Suprapubic skin (tissue), 3 donors: ENCODE measurements around the gene COL18A1.

ENCODE experiments used
- EP300 ChIP-seq: sonication (generic); formaldehyde crosslinking; IDR thresholded peaks from one replicate; pipeline ENCODE4 v1.6.1; 2017; ENCODE audit warnings: antibody characterized with exemption
- POLR2A ChIP-seq, 2 donors: fragments of 450-650 bp; IDR thresholded peaks; one replicate each; pipeline ENCODE4 v1.6.1; 2017; ENCODE audit warnings: antibody characterized with exemption in 2 of 2, mild to moderate bottlenecking in 2 of 2, moderate library complexity in 2 of 2
- TF ChIP-seq, protein P1 (sequence below), 2 donors: fragments of 200-600 bp in 1 of 2; fragments of 450-650 bp in 1 of 2; sonication (generic) in 1 of 2; IDR thresholded peaks; one replicate each; pipeline ENCODE4 v1.5.1; 2016 to 2019; ENCODE audit warnings: antibody characterized with exemption in 2 of 2, mild to moderate bottlenecking in 1 of 2, moderate library complexity in 1 of 2

DNA sequence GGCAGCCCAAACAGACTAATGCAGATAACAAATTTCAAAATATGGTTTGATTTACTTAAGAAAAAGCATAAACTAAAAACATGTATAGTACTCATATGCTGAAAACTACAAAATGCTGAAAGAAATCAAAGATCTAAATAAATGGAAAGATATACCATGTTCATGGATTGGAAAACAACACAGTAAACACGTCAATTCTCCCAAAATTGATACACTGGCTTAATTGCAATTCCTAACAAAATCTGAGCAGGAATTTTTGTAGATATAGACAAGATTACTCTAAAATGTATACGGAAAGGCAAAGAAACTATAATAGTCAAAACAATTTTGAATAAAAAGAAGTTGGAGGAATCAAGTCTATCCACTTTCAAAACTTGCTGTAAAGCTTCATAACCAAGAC lies 116.3 kb downstream of the COL18A1 start:
- TF ChIP-seq POLR2A (IDR thresholded peaks at IDR 0.05) (no peak), EP300 (no peak)
- TF ChIP-seq, protein P1, sequence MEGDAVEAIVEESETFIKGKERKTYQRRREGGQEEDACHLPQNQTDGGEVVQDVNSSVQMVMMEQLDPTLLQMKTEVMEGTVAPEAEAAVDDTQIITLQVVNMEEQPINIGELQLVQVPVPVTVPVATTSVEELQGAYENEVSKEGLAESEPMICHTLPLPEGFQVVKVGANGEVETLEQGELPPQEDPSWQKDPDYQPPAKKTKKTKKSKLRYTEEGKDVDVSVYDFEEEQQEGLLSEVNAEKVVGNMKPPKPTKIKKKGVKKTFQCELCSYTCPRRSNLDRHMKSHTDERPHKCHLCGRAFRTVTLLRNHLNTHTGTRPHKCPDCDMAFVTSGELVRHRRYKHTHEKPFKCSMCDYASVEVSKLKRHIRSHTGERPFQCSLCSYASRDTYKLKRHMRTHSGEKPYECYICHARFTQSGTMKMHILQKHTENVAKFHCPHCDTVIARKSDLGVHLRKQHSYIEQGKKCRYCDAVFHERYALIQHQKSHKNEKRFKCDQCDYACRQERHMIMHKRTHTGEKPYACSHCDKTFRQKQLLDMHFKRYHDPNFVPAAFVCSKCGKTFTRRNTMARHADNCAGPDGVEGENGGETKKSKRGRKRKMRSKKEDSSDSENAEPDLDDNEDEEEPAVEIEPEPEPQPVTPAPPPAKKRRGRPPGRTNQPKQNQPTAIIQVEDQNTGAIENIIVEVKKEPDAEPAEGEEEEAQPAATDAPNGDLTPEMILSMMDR (IDR thresholded peaks at IDR 0.05), result no peak
